ENCODE measurements around the gene LTBP4.
"Not testable (repeated sequence)": the region's sequence is repeated elsewhere in the genome, so short reads cannot be mapped to it uniquely, and the experiment has no call there.

LTBP4 gene

DNA sequence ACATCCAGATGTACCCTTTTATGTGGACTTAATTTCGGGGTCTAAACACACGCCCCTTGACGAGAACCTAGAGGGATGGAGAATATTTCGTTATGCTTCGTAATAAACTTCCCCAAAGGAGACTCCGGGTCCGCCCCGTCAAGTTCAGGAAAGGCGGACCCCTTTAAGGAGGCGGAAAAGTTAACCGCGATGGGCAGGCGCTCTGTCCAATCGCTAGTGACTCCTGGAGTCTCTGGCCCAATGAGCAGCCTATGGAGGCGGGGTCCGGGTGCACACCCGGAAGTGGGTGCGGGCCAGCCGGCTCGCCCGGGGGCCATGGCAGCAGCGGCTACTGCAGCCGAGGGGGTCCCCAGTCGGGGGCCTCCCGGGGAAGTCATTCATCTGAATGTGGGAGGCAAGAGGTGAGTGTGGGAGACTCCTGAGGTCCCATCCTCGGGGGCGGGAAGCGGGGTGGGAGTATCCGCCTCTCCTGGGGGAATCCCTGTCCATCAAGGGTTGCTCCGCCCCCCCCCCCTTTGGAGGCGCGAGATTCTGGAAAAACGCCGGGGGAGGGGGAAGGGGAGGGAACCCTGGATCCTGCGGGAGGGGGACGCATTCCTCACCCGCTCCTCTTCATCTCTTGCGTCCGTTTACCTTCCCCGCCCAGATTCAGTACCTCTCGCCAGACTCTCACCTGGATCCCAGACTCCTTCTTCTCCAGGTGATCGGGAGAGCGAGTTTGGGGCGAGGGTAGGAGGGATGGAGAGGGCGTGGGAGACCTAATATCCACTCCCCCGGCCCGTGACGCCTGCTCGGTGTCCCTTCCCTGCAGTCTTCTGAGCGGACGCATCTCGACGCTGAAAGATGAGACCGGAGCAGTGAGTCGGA is 24.4 kb upstream of the LTBP4 start, which contains the start of gene SHKBP1:
Gene SHKBP1, plus strand, starts transcription at position 289 of the 867 bp plus-strand sequence. Its CDS starts 27 bp downstream, at position 316.
- peak; percentile 84 to 93 (median 85) for DNase-seq (ENCODE audit: low read depth in 3 of 3)

DNA sequence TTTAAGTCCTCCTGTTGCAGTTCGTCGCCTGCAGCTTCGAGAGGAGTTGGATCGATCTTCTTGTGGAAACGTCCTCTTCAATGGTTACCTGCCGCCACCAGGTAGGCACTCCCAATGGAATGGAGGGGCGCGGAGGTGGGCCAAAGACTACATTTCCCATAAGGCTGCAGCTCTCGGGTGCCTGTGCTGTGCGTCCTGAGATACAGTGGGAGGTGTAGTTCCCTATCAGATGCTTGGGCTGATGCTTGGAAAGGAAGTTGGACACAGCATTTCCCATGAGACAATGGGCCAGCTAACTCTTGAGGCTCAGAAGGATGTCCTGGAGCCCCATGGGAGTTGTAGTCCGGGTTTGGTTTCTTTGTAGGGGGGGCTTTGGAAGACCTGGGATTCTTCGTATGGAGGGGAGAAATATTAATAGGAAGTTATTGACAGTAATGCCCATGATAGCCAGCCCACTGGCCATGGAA is 22.7 kb upstream of the LTBP4 start:
- no peak for DNase-seq (ENCODE audit: low read depth in 3 of 3)

DNA sequence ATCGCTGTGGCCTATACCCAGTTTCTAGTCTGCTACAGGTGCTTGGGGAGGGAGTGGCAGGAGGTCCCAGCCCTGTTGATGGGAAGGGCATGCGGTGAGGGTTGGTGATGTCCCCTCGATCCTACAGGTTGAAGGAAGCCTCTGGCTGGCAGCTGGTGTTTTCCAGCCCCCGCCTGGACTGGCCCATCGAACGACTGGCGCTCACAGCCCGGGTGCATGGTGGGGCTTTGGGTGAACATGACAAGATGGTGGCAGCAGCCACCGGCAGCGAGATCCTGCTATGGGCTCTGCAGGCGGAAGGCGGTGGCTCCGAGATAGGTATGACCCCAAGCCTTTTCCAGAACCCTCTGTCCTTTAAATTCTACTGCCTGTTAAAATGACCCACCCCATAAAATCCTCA is 20.6 kb upstream of the LTBP4 start:
- no peak for DNase-seq (ENCODE audit: low read depth in 3 of 3)

DNA sequence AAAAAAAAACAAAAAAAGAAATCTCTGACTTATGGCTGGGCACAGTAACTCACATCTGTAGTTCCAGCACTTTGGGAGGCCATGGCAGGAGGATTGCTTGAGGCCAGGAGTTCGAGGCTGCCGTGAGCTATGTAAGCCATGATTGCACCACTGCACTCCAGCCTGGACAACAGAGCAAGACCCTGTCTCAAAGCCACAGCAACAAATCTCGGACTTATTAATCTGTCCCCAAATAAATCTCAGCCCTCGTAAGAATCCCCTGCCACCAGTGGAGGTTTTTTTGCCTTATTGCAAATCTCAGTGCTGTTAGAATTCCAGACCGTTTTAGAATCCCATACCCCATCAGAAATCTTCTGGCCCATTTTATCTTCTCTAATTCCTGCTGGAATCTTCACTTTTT is 19.6 kb upstream of the LTBP4 start:
- no peak for DNase-seq (ENCODE audit: low read depth in 3 of 3)

DNA sequence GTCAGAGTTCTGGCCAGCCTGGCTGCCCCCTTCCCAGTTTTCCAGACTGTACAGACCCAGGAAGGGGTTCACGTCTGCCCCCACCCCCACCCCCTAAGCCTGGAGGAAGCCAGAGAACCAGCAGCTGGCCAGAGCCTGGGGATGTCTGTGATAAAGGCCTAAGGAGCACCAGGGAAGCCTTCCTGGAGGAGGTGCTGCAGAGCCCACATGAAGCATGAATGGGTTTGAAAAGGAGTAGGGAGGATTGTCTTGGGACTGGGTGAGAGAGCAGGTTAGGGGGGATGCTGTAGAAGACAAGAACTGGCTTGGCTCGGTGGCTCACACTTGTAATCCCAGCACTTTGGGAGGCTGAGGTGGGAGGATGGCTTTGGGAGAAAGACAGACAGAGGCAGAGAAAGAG is 18.7 kb upstream of the LTBP4 start:
- no peak for DNase-seq (ENCODE audit: low read depth in 3 of 3)

DNA sequence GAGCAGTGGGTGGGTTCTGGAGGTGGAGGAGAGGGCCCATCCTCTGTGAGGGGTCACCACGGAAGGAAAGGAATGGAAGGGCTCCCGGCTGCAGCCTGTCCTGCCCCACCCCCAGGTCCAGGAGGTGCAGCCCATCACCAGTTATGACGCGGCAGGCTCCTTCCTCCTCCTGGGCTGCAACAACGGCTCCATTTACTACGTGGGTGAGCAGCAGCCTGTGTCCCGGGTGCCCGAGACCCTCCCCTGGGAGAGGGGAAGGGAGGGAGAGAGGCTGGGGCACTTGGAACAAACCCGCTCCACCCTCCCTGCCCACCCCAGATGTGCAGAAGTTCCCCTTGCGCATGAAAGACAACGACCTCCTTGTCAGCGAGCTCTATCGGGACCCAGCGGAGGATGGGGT is 17.9 kb upstream of the LTBP4 start:
- DNase-seq (ENCODE audit: low read depth in 3 of 3), result no peak

DNA sequence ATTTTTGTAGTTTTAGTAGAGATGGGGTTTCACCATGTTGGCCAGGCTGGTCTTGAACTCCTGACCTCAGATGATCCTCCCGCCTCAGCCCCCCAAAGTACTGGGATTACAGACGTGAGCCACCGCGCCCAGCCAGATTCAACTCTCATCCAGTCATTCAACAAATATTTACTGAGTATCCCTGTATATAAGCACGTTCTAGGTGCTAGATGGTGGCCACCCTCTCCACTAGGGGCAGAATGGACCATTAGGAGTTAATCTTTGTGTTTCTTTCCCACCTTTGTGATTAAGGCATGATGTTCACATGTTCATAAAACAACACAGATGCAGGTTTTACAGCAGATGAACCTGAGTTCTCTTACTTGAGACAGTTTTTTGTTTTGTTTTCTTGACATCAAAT is 17.2 kb upstream of the LTBP4 start:
- DNase-seq (ENCODE audit: low read depth in 3 of 3), result no peak

DNA sequence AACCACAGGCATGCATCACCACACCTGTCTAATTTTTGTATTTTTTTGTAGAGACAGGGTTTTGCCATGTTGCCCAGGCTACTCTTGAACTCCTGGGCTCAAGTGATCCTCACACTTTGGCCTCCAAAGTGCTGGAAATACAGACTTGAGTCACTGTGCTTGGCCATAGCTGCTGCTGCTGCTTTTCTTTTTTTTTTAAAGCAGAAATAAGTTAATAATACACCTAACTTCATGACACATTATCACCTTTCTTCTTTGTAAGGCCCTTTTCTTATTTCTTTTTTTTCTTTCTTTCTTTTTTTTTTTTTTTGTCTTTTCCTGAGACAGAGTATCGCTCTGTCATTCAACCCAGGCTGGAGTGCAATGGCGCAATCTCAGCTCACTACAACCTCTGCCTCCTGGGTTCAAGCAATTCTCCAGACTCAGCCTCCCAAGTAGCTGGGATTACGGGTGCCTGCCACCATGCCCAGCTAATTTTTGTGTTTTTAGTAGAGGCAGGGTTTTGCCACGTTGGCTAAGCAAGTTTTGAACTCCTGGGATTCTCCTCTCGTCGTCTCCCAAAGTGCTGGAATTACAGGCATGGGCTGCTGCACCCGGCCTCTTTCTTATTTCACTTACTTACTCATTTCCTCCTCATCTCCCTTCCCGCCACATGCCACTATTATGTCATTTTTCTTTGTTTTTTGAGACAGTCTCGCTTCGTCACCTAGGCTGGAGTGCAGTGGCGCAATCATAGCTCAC is 15.8 kb upstream of the LTBP4 start:
- no peak for DNase-seq (ENCODE audit: low read depth in 3 of 3)

DNA sequence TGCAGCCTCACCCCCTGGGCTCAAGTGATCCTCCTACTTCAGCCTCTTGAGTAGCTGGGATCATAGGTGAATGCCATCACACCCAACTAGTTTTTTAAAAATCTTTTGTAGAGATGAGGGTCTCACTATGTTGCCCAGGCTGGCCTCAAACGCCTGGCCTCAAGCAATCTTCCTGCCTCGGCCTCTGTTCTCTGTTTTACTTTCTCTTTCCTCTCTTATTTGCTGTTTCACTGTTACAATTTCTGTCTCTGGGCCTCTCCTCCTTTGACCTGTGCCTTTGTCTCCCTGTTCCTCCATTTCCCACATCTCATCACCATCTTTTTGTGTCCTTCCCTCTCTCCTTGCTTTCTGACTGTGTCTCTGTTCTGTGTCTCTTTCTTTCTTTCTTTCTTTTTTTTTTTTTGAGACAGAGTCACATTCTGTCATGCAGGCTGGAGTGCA is 15.2 kb upstream of the LTBP4 start:
- DNase-seq (ENCODE audit: low read depth in 3 of 3), result no peak

DNA sequence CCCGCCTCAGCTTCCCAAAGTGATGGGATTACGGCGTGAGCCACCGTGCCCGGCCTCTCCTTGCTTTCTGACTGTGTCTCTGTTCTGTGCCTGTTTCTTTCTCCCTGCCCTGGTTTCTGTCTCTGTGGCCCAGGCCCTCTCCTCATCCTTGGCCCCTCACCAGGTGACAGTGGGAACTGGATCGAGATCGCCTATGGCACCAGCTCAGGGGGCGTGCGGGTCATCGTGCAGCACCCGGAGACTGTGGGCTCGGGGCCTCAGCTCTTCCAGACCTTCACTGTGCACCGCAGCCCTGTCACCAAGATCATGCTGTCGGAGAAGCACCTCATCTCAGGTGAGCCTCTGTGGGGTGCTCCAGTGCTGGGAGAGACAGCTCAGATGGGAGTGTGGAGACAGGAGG is 14.6 kb upstream of the LTBP4 start:
- no peak for DNase-seq (ENCODE audit: low read depth in 3 of 3)

DNA sequence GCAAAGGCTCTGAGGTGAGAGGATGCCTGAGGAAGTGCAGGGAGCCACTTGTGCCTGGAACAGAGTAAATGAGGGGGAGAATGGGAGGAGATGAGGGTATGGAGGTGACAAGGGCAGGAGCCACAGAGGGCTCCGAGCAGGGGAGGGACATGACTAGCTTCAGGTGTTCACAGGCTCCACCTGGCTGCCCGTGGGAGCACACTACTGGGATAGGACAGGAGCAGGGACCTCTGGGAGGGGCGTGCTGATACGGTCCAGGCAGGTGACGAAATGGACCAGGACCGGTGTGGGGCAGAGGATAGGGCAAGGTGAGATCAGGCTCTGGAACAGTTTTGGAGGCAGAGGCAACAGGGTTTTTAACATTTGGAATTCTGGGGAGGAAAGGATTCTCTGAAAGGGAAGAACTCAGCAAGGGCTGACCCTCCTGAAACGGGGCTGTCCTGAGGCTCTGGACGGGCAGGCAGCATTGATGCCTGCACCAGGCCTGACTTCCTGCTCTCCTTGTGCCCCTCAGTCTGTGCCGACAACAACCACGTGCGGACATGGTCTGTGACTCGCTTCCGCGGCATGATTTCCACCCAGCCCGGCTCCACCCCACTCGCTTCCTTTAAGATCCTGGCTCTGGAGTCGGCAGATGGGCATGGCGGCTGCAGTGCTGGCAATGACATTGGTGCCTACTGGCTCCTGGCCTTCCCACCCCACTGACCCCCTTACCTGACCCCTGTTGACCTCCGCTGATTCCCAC is 12.9 kb upstream of the LTBP4 start:
- DNase-seq (ENCODE audit: low read depth in 3 of 3), result no peak

DNA sequence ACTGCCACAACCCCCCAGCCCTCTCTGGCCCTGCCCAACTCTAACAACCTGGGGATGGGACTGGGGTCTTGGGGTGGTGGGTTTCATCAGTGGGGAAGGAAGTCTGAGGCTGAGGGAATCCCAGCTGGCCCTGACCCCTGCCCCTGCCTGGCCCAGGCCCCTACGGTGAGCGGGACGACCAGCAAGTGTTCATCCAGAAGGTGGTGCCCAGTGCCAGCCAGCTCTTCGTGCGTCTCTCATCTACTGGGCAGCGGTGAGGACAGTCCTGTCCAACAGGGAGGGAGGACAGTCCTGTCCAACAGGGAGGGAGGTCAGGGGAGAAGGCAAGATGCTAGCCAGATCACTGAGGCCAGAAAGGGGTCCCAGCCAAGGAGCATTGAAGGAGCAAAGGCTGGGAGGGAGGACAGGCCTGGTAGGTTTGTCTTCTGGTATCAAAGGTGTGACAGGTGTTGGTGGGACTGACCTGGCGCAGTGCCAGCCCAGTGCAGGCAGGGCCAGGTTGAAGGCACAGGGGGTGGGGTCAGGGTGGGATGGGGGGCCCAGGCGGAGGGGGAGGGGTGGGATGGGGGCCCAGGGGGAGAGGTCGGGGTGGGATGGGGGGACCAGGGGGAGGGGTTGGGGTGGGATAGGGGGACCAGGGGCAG is 12.1 kb upstream of the LTBP4 start:
- no peak for DNase-seq (ENCODE audit: low read depth in 3 of 3)

DNA sequence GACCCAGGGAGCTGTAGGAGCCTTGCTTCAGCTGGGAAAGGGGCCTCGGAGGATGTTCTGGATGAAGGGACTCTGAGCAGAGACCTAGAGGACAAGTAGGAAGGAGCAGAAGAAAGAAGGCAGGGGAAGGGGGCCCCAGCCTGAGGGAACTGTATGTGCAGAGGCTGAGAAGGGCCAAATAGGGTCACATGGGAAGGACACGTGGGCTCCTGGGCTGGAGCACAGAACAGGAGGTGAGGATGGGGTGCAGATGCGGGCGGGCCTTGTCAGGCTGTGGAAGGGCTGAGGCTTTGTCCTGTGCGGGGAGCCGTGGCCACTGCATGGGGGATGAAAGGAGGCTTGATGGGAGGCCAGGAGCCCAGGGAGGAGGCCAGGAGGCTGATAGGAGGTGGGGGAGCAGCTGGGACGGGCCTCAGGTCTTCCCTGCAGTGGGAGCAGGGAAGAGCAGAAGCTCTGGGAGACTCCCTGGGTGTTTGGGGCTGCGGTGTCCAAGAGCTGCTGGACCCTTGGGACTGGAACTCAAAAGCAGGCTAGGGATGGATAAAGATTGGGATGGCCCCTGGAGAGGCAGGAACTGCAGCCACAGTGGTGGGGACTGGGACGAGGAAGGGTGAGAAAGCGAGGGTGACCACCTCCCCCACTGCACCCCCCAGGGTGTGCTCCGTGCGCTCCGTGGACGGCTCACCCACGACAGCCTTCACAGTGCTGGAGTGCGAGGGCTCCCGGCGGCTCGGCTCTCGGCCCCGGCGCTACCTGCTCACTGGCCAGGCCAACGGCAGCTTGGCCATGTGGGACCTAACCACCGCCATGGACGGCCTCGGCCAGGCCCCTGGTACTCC is 11.4 kb upstream of the LTBP4 start:
- no peak for DNase-seq (ENCODE audit: low read depth in 3 of 3)

DNA sequence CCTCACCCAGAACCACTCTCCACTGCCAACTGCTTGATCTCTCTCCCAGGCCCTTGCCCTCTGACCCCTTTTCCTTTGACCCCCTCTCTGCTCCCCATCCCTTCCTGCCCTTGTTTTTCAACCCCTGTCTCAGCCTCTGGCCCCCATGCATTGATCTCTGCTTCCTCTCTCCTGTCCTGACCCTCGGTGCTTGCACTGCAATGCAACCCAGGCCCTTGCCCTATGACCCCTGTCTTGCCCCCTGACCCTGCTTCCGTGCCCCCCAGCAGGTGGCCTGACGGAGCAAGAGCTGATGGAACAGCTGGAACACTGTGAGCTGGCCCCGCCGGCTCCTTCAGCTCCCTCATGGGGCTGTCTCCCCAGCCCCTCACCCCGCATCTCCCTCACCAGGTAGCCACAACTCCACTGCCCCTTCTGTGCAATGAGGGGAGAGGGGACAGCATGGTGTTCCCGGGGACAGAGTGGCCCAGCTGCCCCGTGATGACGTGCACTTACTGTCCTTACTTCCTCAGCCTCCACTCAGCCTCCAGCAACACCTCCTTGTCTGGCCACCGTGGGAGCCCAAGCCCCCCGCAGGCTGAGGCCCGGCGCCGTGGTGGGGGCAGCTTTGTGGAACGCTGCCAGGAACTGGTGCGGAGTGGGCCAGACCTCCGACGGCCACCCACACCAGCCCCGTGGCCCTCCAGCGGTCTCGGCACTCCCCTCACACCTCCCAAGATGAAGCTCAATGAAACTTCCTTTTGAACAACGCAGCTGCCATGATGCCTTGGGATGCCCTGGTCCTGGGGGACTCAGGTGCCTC is 10.5 kb upstream of the LTBP4 start:
- no peak for DNase-seq (ENCODE audit: low read depth in 3 of 3)

DNA sequence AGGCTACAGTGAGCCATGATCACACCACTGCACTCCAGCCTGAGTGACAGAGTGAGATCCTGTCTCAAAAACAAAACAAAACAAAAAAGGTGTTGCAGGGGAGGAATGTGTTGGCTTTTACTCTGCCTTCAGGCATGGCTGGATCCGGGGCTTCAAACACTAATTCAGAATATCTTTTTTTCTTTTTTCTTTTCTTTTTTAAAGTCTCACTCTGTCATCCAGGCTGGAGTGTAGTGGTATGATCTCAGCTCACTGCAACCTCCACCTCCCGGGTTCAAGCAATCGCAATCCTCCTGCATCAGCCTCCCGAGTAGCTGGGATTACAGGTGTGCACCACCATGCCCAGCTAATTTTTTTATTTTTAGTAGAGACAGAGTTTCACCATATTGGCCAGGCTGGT is 9.4 kb upstream of the LTBP4 start:
- DNase-seq (ENCODE audit: low read depth in 3 of 3), result not testable (repeated sequence)

DNA sequence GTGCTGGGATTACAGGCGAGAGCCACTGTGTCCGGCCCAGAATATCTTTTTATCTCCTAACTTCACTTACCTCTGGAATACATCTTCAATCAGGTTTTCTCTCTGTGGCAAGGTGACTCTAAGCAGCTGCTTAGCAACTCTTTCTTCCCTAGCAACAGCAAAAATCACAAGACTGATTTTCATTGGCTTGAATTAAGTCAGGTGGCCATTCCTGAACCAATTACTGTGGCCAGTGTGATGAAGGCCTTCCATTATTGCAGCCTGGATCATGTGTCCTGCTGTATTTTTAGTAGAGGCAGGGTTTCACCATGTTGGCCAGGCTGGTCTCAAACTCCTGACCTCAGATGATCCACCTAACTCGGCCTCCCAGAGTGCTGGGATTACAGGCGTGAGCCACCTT is 9.0 kb upstream of the LTBP4 start:
- DNase-seq (ENCODE audit: low read depth in 3 of 3), result no peak

DNA sequence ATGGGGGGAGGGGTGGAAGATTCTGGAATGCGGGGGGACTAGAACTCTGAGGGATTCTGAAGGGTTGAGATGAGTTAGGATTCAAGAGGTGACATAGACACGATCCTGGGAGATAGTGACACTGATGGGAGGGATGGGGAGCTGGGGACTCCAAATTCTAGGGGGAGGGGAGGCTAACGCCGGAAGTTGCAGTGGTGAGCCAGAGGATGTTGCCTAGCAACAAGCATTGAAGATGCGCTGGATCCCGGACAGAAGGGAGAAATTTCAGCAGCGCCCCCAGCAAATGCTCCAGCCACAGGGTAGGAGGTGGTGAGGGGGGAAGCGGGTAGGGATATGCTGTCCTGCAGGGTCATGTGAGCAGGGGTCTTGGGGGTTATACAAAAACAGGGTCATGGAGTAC is 6.9 kb upstream of the LTBP4 start:
- no peak for DNase-seq (ENCODE audit: low read depth in 3 of 3)

DNA sequence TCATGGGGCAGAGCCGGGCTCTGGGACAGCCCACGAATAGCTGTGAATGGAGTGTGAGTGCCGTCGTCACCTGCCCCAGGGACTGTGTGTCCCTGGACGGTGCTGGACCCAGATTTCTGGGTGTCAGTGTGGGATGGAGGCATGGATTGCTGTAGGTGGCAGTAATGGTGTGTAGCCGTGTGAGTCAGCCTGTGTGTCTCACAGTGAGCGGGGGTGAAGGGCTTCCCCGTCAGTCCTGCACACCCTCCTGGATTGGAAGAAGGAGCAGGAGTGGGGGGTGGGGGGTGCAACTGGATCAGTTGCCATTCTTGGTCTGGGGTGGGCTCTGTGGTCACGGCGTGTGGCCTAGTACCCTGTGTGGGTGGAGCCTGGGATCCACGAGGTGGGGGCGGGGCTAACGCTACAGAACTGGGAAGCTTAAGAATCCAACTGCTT is 6.5 kb upstream of the LTBP4 start:
- DNase-seq (ENCODE audit: low read depth in 3 of 3), result no peak

DNA sequence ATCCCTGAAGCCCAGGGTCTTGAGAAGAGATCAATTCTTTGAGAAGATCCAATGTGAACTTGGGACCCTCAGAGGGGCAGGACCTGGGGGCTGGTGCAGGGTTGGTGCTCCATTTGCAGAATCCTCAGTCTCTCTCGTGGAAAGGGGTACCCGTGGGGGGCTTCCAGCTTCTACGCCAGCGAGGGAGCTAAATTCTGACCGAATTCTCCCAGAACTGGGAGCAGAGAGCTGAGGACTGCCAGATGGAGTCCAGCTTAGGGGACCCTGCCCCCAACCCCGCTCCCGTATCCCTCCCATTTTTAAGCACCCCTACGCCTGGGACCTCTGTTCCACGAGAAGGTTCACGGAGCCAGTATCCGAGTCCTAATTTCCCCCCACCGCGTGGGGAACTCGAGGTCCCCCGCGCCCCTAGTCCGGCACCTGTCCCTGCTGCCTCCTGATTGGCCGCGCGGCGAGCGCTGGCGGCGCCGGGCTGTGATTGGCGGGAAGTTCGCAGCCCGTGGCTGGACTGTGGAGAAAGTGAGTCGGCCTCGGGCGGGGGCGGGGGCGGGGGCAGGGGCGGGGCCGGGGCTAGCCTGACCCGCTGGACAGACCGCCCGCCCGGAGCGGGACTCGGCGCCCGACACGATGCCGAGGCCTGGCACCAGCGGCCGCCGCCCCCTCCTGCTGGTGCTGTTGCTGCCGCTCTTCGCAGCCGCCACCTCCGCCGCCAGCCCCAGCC is 4.4 kb upstream of the LTBP4 start:
- no peak for DNase-seq (ENCODE audit: low read depth in 3 of 3)

Data from stimulated activated CD4-positive, alpha-beta T cell treated with anti-CD3 and anti-CD28 coated beads, TNF-alpha, amount 100 ng/mL, for 24 hours (primary cell).